Ishikawa (cell line): ENCODE results near the gene AGO3.

Source experiments
- CEBPB ChIP-seq: IDR thresholded peaks from 2 replicates; pipeline ENCODE4 v1.6.1; 2012
- CREB1 ChIP-seq: IDR thresholded peaks from 2 replicates; pipeline ENCODE4 v1.6.1; 2012; ENCODE audit warnings: low read depth
- EGR1 ChIP-seq: IDR thresholded peaks from 2 replicates; pipeline ENCODE4 v1.6.1; 2012
- EP300 ChIP-seq: IDR thresholded peaks from 2 replicates; pipeline ENCODE4 v1.6.1; 2012; ENCODE audit warnings: borderline replicate concordance
- FOXM1 ChIP-seq: IDR thresholded peaks from 2 replicates; pipeline ENCODE4 v1.6.1; 2012; ENCODE audit warnings: low read depth, borderline replicate concordance
- MAX ChIP-seq: IDR thresholded peaks from 2 replicates; pipeline ENCODE4 v1.6.1; 2012
- NFIC ChIP-seq: IDR thresholded peaks from 2 replicates; pipeline ENCODE4 v1.6.1; 2012
- RAD21 ChIP-seq: IDR thresholded peaks from 2 replicates; pipeline ENCODE4 v1.6.1; 2012; ENCODE audit warnings: low read depth
- REST ChIP-seq: IDR thresholded peaks from 2 replicates; pipeline ENCODE4 v1.6.1; 2012; ENCODE audit warnings: low read depth, mild to moderate bottlenecking
- TAF1 ChIP-seq: IDR thresholded peaks from 2 replicates; pipeline ENCODE4 v1.6.1; 2012; ENCODE audit warnings: low read depth, mild to moderate bottlenecking
- TCF12 ChIP-seq: IDR thresholded peaks from 2 replicates; pipeline ENCODE4 v1.6.1; 2012; ENCODE audit warnings: low read depth
- TEAD4 ChIP-seq: IDR thresholded peaks from 2 replicates; pipeline ENCODE4 v1.6.1; 2012
- USF1 ChIP-seq: IDR thresholded peaks from 2 replicates; pipeline ENCODE4 v1.6.1; 2012
- YY1 ChIP-seq: IDR thresholded peaks from 2 replicates; pipeline ENCODE4 v1.6.1; 2012; ENCODE audit warnings: low read depth
- ZBTB7A ChIP-seq: IDR thresholded peaks from 2 replicates; pipeline ENCODE4 v1.6.1; 2012; ENCODE audit warnings: low read depth

AGO3 gene

GRCh38 chr1:36053978-36054377 lies 123.1 kb downstream of the AGO3 start:
- no peak for TF ChIP-seq NFIC
- TF ChIP-seq CREB1: no peak
- TF ChIP-seq TEAD4: no peak
- no peak for TF ChIP-seq USF1
- no peak for TF ChIP-seq YY1
- no peak for TF ChIP-seq TCF12
- no peak for TF ChIP-seq EP300
- TF ChIP-seq FOXM1: no peak
- TF ChIP-seq REST: no peak
- no peak for TF ChIP-seq EGR1
- TF ChIP-seq ZBTB7A: no peak
- TF ChIP-seq MAX: no peak
- no peak for TF ChIP-seq RAD21

- TF ChIP-seq TAF1 (no peak), EP300 (no peak), REST (no peak), CEBPB (no peak), USF1 (no peak), FOXM1 (no peak), TEAD4 (no peak), TCF12 (no peak), ZBTB7A (no peak), YY1 (no peak), MAX (no peak), NFIC (no peak), EGR1 (no peak), RAD21 (no peak), CREB1 (no peak)
Measured at GRCh38 chr1:36055706-36056105, 124.8 kb downstream of the AGO3 start.

- TF ChIP-seq ZBTB7A (no peak), TAF1 (no peak), REST (no peak), TEAD4 (no peak), TCF12 (no peak), YY1 (no peak), USF1 (no peak), EGR1 (no peak), MAX (no peak)
Measured at GRCh38 chr1:36062315-36062714, 131.4 kb downstream of the AGO3 start.

- no peak for TF ChIP-seq MAX
- TF ChIP-seq ZBTB7A: no peak
- TF ChIP-seq REST: no peak
- TF ChIP-seq TEAD4: no peak
- no peak for TF ChIP-seq CREB1
- TF ChIP-seq NFIC: no peak
- no peak for TF ChIP-seq CEBPB
- no peak for TF ChIP-seq EGR1
Measured at GRCh38 chr1:36067871-36068270, 137.0 kb downstream of the AGO3 start.
